Fibroblast of lung (primary cell): ENCODE measurements around the gene KIAA1191. TPM values are rescaled to one million over a fixed set of nuclear protein-coding genes. Genes with fewer than 3 reads are reported as not detected.

Experiments used
- DNase-seq, 2 donors: peaks; one replicate each; pipeline versions ENCODE4 v3.0.0 to v3.0.0-alpha.2; 2010; ENCODE audit warnings: low read depth in 2 of 2
- H2AFZ ChIP-seq: 2 replicates; pipeline ENCODE4 v1.5.1; 2012; ENCODE audit warnings: low read length, control low read depth, inconsistent platforms
- H3K27ac ChIP-seq: 2 replicates; pipeline ENCODE4 v1.5.1; 2011; ENCODE audit warnings: low read length, control low read depth; ENCODE audit not compliant: insufficient read depth
- H3K27me3 ChIP-seq: 2 replicates; pipeline ENCODE4 v1.5.1; 2011; ENCODE audit warnings: mild to moderate bottlenecking, low read length; ENCODE audit not compliant: control insufficient read depth, insufficient read depth
- H3K36me3 ChIP-seq: 2 replicates; pipeline ENCODE4 v1.5.1; 2011; ENCODE audit warnings: low read length; ENCODE audit not compliant: control insufficient read depth, insufficient read depth
- H3K4me1 ChIP-seq: 2 replicates; pipeline ENCODE4 v1.5.1; 2011; ENCODE audit warnings: low read length; ENCODE audit not compliant: control insufficient read depth, insufficient read depth; ENCODE audit errors: extremely low read depth
- H3K4me2 ChIP-seq: 2 replicates; pipeline ENCODE4 v1.5.1; 2011; ENCODE audit warnings: low read length, control low read depth; ENCODE audit not compliant: insufficient read depth; ENCODE audit errors: extremely low read depth
- H3K4me3 ChIP-seq, 4 experiments: fragments of 200-600 bp in 1 of 4; sonication (generic) in 1 of 4; replicated peaks in 1 of 4; 2 replicates each; pipeline ENCODE4 v1.5.1; 2011 to 2016; ENCODE audit warnings: low read length in 4 of 4, low read depth in 3 of 4, mild to moderate bottlenecking in 3 of 4, control low read depth in 2 of 4, inconsistent platforms in 1 of 4, mixed read lengths in 1 of 4; ENCODE audit not compliant: insufficient read depth in 1 of 4; ENCODE audit errors: control extremely low read depth in 1 of 4
- H3K79me2 ChIP-seq: 2 replicates; pipeline ENCODE4 v1.5.1; 2012; ENCODE audit warnings: mild to moderate bottlenecking, low read length, inconsistent platforms; ENCODE audit not compliant: control insufficient read depth, insufficient read depth
- H3K9ac ChIP-seq: 2 replicates; pipeline ENCODE4 v1.5.1; 2011; ENCODE audit warnings: mild to moderate bottlenecking, low read length, control low read depth; ENCODE audit not compliant: insufficient read depth
- H3K9me3 ChIP-seq: 2 replicates; pipeline ENCODE4 v1.5.1; 2012; ENCODE audit warnings: low read depth, low read length; ENCODE audit not compliant: control insufficient read depth, insufficient read depth
- H4K20me1 ChIP-seq: 2 replicates; pipeline ENCODE4 v1.5.1; 2011; ENCODE audit warnings: low read length; ENCODE audit not compliant: control insufficient read depth, insufficient read depth; ENCODE audit errors: extremely low read depth
- CTCF ChIP-seq, 2 donors: IDR thresholded peaks in 1 of 2; conservative IDR thresholded peaks in 1 of 2; 1 replicate in 1 of 2; 2 replicates in 1 of 2; pipeline ENCODE4 v1.5.1; 2011 to 2012; ENCODE audit warnings: low read length in 2 of 2, control low read depth in 1 of 2, inconsistent platforms in 1 of 2, low read depth in 1 of 2, mild to moderate bottlenecking in 1 of 2
- EZH2 ChIP-seq: IDR thresholded peaks from 2 replicates; pipeline ENCODE4 v1.5.1; 2012; ENCODE audit warnings: low read length, control low read depth, mild to moderate bottlenecking; ENCODE audit errors: missing control alignments
- polyA plus RNA-seq, 2 donors: library from polyadenylated mRNA; depleted of rRNA in 1 of 2; stranded (reverse) in 1 of 2; unstranded in 1 of 2; fragments of >200 nt; gene quantifications; 2 replicates each; pipeline ENCODE4 v1.2.1, GENCODE V29; 2011 to 2012; ENCODE audit warnings: missing spikeins in 1 of 2
- total RNA-seq: library from RNA; depleted of rRNA; stranded (reverse); fragments of >200 nt; gene quantifications from 2 replicates; pipeline ENCODE4 v1.2.1, GENCODE V29; 2014

KIAA1191 gene
- total and polyA plus RNA-seq, 2 donors (not counting 1 experiment from before 2014, with no cell fraction given) = 89.5 to 101 TPM

GRCh38 chr5:176384366-176384930 is 22.9 kb upstream of the KIAA1191 start:
- H3K36me3 ChIP-seq = peaks cover 16% of the 10 kb centered on the region

GRCh38 chr5:176383961-176384360 is 22.4 kb upstream of the KIAA1191 start:
- Histone ChIP-seq H3K4me2 (no peak overlapping the region), H3K79me2 (peaks cover 30% of the 10 kb centered on the region), H3K9ac (no peak overlapping the region), H3K4me1 (peaks cover 9% of the 10 kb centered on the region), H4K20me1 (no peaks in the 10 kb centered on the region), H3K27ac (no peak overlapping the region), H2AFZ (no peak overlapping the region), H3K9me3 (no peaks in the 10 kb centered on the region), H3K27me3 (no peaks in the 10 kb centered on the region), H3K4me3 (no peak overlapping the region), H3K36me3 (peaks cover 16% of the 10 kb centered on the region)
- no peak for DNase-seq
- TF ChIP-seq CTCF (conservative IDR thresholded peaks at IDR 0.05 in 1 of 2, IDR thresholded peaks at IDR 0.05 in 1 of 2; ENCODE audit: low read depth in 1 of 2, low read length in 2 of 2) (no peak), EZH2 (no peak)

More at GRCh38 chr5:176384366-176384930, 22.9 kb upstream of the KIAA1191 start:
- Histone ChIP-seq H3K27ac (no peak overlapping the region), H4K20me1 (no peaks in the 10 kb centered on the region), H3K4me2 (no peak overlapping the region), H3K27me3 (no peaks in the 10 kb centered on the region), H3K4me1 (peaks cover 9% of the 10 kb centered on the region), H3K4me3 (no peak overlapping the region), H2AFZ (no peak overlapping the region), H3K79me2 (peaks cover 30% of the 10 kb centered on the region), H3K9me3 (no peaks in the 10 kb centered on the region), H3K9ac (no peak overlapping the region)
- TF ChIP-seq EZH2 (no peak), CTCF (conservative IDR thresholded peaks at IDR 0.05 in 1 of 2, IDR thresholded peaks at IDR 0.05 in 1 of 2; ENCODE audit: low read depth in 1 of 2, low read length in 2 of 2) (no peak)
- no peak for DNase-seq

- no peak for DNase-seq
- TF ChIP-seq CTCF (conservative IDR thresholded peaks at IDR 0.05 in 1 of 2, IDR thresholded peaks at IDR 0.05 in 1 of 2; ENCODE audit: low read depth in 1 of 2, low read length in 2 of 2) = no peak
- no peak for TF ChIP-seq EZH2
- Histone ChIP-seq H3K36me3 (peaks cover 16% of the 10 kb centered on the region), H3K9me3 (no peaks in the 10 kb centered on the region), H3K27ac (no peak overlapping the region), H3K4me3 (no peak overlapping the region), H3K79me2 (peaks cover 30% of the 10 kb centered on the region), H4K20me1 (no peaks in the 10 kb centered on the region), H3K4me2 (no peak overlapping the region), H3K9ac (no peak overlapping the region), H2AFZ (no peak overlapping the region), H3K27me3 (no peaks in the 10 kb centered on the region), H3K4me1 (peaks cover 9% of the 10 kb centered on the region)
Observed at GRCh38 chr5:176383248-176383905, 21.8 kb upstream of the KIAA1191 start.
